Measurements from ENCODE around the gene LRRC32.

- no peak for TF ChIP-seq CTCF (conservative IDR thresholded peaks at IDR 0.05; ENCODE audit: low read depth, low read length)
- no peak for TF ChIP-seq EZH2phosphoT487 (IDR thresholded peaks at IDR 0.05; ENCODE audit: borderline replicate concordance, low read length)
These were observed 19.0 kb upstream of the LRRC32 start for GRCh38 chr11:76689313-76690260.

Measured in PC-3 (cell line).